Mucosa of descending colon (tissue), 3 donors: Measurements from ENCODE around the gene SNX24. TPM values are rescaled to one million over a fixed set of nuclear protein-coding genes. Genes with fewer than 3 reads are reported as not detected.

Source experiments
- ATAC-seq: fragments of 200-7000 bp; cut with Tn5 transposase; one replicate; pipeline ENCODE4 v1.9.1; 2020; ENCODE audit warnings: mild to moderate bottlenecking, moderate library complexity
- DNase-seq, 3 donors: peaks; one replicate each; pipeline ENCODE4 v3.0.0-alpha.2; 2020
- H3K36me3 ChIP-seq: fragments of 200-600 bp; one replicate; pipeline ENCODE4 v1.8.0; 2021; ENCODE audit warnings: low read depth, mild to moderate bottlenecking
- H3K4me1 ChIP-seq: fragments of 200-600 bp; one replicate; pipeline ENCODE4 v1.8.0; 2021; ENCODE audit warnings: low read depth, mild to moderate bottlenecking
- H3K4me3 ChIP-seq: fragments of 200-600 bp; one replicate; pipeline ENCODE4 v1.8.0; 2021; ENCODE audit warnings: mild to moderate bottlenecking
- H3K9me3 ChIP-seq: fragments of 200-600 bp; one replicate; pipeline ENCODE4 v1.8.0; 2021; ENCODE audit warnings: mild to moderate bottlenecking
- intact Hi-C, 2 donors: fragments of 100-400 bp; cut with DNase I in 1 of 2; cut with micrococcal nuclease in 1 of 2; formaldehyde crosslinking; loops; one replicate each; pipeline versions ENCODE4 v1.11.0 to v1.11.1; 2022; cut with DNase I, micrococcal nuclease
- total RNA-seq, 3 donors: library from RNA; stranded (reverse); fragmentation: NEBNext Ultra II Directional in 2 of 3; extraction: Animal tissue kit (Norgen Biotek cat#: 25700) in 2 of 3; gene quantifications; one replicate each; pipeline versions ENCODE4 v1.2.1 to v1.2.4, GENCODE V29; 2021 to 2023
- TF ChIP-seq, protein P1 (sequence below): fragments of 200-600 bp; IDR thresholded peaks from one replicate; pipeline ENCODE4 v1.8.0; 2022; ENCODE audit warnings: antibody characterized with exemption, mild to moderate bottlenecking
- donor health status: DM: no; HTN: no; CAD: no; lungs with moderate emphysema.
- donor health status: DM: no; HTN: no; CAD: no.
- donor health status: DM: no; HTN: yes; CAD: no.

The SNX24 gene
- total RNA-seq, 3 donors from 2014 or later, result 15.4 to 17.5 (median 15.7) TPM

DNA sequence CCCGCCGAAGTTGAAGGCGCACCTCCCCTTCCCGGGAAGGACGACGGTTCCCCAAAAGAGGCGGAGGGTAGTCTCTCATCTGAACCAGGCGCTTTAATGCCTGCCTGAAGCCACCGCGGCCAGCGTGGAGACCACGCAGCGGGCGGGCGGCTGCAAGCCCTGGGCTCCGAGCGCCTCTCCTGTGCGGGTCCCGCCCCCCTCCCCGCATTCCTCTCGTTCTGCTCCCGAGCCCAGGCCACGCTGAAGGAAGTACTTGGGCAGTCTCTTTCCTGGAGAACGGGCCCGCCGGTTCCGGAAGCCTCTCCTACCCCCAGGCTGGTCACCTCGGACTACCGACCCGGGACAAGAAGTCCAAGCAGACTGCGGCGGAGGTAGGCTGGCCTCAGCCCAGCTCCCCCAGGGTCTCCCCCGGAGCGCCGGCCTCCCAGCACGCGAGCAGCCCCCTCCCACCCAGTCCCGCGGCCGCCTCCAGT is 190.5 kb downstream of the SNX24 start:
- H3K9me3 ChIP-seq, result no peaks in the 10 kb centered on the region
- DNase-seq (peak in 2 of 3 donors; percentile 58 to 65), ATAC-seq (peak; percentile 63)
- peak overlapping the region; percentile 67 for H3K4me3 ChIP-seq
- no peaks in the 10 kb centered on the region for H3K36me3 ChIP-seq
- H3K4me1 ChIP-seq, result peaks cover 4% of the 10 kb centered on the region
- intact Hi-C loops, result no loop called here
- TF ChIP-seq, protein P1, sequence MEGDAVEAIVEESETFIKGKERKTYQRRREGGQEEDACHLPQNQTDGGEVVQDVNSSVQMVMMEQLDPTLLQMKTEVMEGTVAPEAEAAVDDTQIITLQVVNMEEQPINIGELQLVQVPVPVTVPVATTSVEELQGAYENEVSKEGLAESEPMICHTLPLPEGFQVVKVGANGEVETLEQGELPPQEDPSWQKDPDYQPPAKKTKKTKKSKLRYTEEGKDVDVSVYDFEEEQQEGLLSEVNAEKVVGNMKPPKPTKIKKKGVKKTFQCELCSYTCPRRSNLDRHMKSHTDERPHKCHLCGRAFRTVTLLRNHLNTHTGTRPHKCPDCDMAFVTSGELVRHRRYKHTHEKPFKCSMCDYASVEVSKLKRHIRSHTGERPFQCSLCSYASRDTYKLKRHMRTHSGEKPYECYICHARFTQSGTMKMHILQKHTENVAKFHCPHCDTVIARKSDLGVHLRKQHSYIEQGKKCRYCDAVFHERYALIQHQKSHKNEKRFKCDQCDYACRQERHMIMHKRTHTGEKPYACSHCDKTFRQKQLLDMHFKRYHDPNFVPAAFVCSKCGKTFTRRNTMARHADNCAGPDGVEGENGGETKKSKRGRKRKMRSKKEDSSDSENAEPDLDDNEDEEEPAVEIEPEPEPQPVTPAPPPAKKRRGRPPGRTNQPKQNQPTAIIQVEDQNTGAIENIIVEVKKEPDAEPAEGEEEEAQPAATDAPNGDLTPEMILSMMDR, result no peak

DNA sequence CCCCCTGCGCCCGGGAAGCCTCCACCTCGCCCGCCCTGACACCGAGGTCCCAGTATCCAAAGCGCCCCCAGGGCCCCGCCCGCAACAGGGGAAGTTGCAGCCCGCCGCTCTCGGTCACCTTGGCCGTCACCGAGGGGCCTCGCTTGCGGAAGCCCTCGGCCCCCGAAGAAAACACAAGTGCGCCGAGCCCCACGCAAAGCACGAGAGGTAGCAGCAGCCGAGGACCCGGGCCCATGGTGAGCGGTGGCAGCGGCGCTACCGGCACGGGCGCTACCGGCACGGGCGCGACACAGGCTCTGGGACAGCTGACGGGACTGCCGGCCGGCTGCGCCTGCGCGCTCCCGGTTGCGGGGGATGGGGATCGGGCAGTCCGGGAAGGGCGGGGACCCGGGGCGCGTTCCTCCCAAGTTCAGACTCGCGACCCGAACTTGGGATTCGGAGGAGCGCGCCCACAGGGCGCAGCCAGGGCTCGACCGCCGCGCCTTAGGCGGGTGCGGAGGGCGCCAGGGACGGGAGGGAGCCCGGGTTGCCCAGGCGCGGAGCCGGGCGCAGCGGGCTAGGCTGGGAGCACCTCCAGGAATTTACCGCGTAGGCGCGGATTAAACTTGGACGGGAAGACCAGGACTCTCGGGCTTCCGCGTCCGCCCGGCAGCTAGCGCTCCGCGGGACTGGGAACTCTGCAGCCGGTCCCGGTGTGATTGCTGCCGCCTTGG is 191.1 kb downstream of the SNX24 start, which contains the start of gene PPIC:
Gene PPIC, minus strand, starts transcription at position 335 of the 713 bp plus-strand sequence. Its CDS starts 100 bp downstream, at position 235.
- intact Hi-C loops, result no loop called here
- Histone ChIP-seq H3K4me3 (peak within 1 kb of the TSS; percentile 67), H3K9me3 (no peaks in the 10 kb centered on the region), H3K36me3 (no peaks in the 10 kb centered on the region), H3K4me1 (peaks cover 4% of the 10 kb centered on the region)
- DNase-seq (peak; percentile 91 to 94 (median 91)), ATAC-seq (peak; percentile 96)
- TF ChIP-seq, protein P1, result no peak

DNA sequence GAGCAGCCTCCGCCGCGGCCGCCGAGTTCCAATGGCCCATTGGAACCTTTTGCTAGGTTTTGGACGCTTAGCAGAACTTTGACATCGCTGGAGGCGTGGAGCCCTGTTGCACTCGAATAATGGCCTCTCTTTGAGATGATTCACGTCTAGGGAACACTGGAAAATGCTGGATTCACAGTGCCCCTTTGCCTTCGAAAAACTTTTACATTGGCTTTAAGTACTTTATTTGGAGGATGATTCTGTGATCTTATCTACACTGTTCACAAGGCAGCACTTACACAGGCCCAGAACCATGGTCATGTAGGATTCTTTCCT is 191.6 kb downstream of the SNX24 start:
- intact Hi-C loops, result no loop called here
- TF ChIP-seq, protein P1, result no peak
- DNase-seq (no peak), ATAC-seq (no peak)
- Histone ChIP-seq H3K4me1 (peaks cover 4% of the 10 kb centered on the region), H3K36me3 (no peaks in the 10 kb centered on the region), H3K4me3 (peak overlapping the region; percentile 67), H3K9me3 (no peaks in the 10 kb centered on the region)

DNA sequence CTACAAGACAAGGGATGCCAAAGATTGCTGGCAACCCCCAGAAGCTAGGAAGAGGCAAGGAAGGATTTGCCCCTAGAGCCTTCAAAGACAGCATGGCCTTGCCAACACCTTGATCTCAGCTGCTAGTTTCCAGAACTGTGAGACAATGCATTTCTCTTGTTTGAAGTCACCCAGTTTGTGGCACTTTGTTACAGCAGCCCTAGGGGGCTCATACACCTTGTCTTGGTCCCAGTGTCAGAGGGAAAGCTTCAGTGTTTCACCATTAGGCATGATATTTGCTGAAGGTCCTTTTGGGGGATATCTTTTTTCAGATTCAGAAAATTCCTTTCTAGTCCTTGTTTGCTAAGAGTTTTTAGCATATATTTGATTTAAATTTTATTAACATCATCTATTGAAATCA is 194.3 kb downstream of the SNX24 start:
- Histone ChIP-seq H3K4me3 (no peak overlapping the region), H3K4me1 (peaks cover 4% of the 10 kb centered on the region), H3K36me3 (no peaks in the 10 kb centered on the region), H3K9me3 (no peaks in the 10 kb centered on the region)
- DNase-seq (no peak), ATAC-seq (no peak)
- intact Hi-C loops, result no loop called here
- TF ChIP-seq, protein P1, result no peak

DNA sequence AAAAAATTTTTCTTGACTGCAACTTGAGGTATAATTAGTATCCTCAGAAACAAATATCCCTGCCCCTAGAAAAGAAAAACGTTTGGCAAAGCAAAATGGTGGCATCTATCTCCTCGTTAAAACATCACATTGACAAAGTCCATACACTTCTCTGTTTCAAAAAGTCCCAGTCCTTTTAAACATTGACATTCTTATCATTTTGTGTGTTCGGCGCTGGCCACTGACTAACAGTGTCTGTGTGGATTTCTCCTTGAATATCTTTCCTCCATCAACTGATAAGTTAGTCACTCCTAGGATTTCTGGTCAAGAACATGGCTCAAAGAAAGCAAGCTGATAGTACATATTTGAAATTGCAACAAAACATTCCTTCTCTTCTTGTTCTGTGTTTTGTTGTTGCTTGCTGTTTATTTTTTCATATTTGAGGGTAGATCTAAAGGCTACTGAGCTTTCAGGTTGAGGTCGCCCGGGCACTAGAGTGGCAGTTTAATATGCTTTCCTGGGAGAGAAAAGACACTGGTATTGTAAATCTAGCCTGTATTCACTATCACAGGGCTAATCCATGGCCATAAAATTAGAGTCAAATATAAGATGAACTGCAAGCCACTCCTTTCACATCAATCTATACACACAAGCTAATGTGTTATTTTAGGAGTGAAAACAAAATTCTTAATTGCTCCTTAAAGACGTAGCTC is 199.7 kb downstream of the SNX24 start:
- H3K4me3 ChIP-seq, result no peak overlapping the region
- H3K4me1 ChIP-seq, result no peaks in the 10 kb centered on the region
- TF ChIP-seq, protein P1, result no peak
- no peaks in the 10 kb centered on the region for H3K9me3 ChIP-seq
- DNase-seq, result no peak
- ATAC-seq, result no peak
- intact Hi-C loops, result no loop called here
- H3K36me3 ChIP-seq, result no peaks in the 10 kb centered on the region
